Measurements from ENCODE around the gene CALHM4.
A peak's percentile ranks its signal among the peaks of the same experiment; 100 is the strongest.

Gene CALHM4

GRCh38 chr6:116528133-116528532, 25.4 kb upstream of the CALHM4 start:
- Mint-ChIP-seq H3K9me3 (no peaks in the 10 kb centered on the region), H3K27me3 (peaks cover 47% of the 10 kb centered on the region), H3K36me3 (ENCODE audit: insufficient read depth) (no peaks in the 10 kb centered on the region), H3K27ac (ENCODE audit: low read depth) (no peak overlapping the region), H3K4me1 (no peaks in the 10 kb centered on the region), H3K4me3 (no peak overlapping the region)
- no peak for DNase-seq (ENCODE audit: low spot score in 2 of 2)
- no peak for ATAC-seq (replicated peaks; ENCODE audit: extremely low read depth, poor library complexity, severe bottlenecking)

- H3K27me3 Mint-ChIP-seq, result peaks cover 53% of the 10 kb centered on the region
- H3K4me1 Mint-ChIP-seq, result no peaks in the 10 kb centered on the region
- no peak overlapping the region for H3K27ac Mint-ChIP-seq (ENCODE audit: low read depth)
- no peaks in the 10 kb centered on the region for H3K9me3 Mint-ChIP-seq
- no peaks in the 10 kb centered on the region for H3K36me3 Mint-ChIP-seq (ENCODE audit: insufficient read depth)
- ATAC-seq (replicated peaks; ENCODE audit: extremely low read depth, poor library complexity, severe bottlenecking) (no peak), DNase-seq (ENCODE audit: low spot score in 2 of 2) (no peak)
- no peak overlapping the region for H3K4me3 Mint-ChIP-seq
Observed at GRCh38 chr6:116528780-116529179, 24.8 kb upstream of the CALHM4 start.

GRCh38 chr6:116529466-116530290, 23.9 kb upstream of the CALHM4 start:
- H3K27me3 Mint-ChIP-seq, result peaks cover 61% of the 10 kb centered on the region
- no peaks in the 10 kb centered on the region for H3K9me3 Mint-ChIP-seq
- no peak overlapping the region for H3K27ac Mint-ChIP-seq (ENCODE audit: low read depth)
- H3K4me1 Mint-ChIP-seq, result no peaks in the 10 kb centered on the region
- no peaks in the 10 kb centered on the region for H3K36me3 Mint-ChIP-seq (ENCODE audit: insufficient read depth)
- ATAC-seq (replicated peaks; ENCODE audit: extremely low read depth, poor library complexity, severe bottlenecking) (no peak), DNase-seq (ENCODE audit: low spot score in 2 of 2) (no peak)
- no peak overlapping the region for H3K4me3 Mint-ChIP-seq

- no peak for ATAC-seq (replicated peaks; ENCODE audit: extremely low read depth, poor library complexity, severe bottlenecking)
- H3K27me3 Mint-ChIP-seq, result peaks cover 61% of the 10 kb centered on the region
- H3K27ac Mint-ChIP-seq (ENCODE audit: low read depth), result no peak overlapping the region
- no peaks in the 10 kb centered on the region for H3K9me3 Mint-ChIP-seq
- H3K36me3 Mint-ChIP-seq (ENCODE audit: insufficient read depth), result no peaks in the 10 kb centered on the region
- DNase-seq (ENCODE audit: low spot score in 2 of 2), result no peak
- H3K4me3 Mint-ChIP-seq, result no peak overlapping the region
- no peaks in the 10 kb centered on the region for H3K4me1 Mint-ChIP-seq
Observed at GRCh38 chr6:116530436-116530835, 23.1 kb upstream of the CALHM4 start.

GRCh38 chr6:116531675-116532570, 21.6 kb upstream of the CALHM4 start:
- Mint-ChIP-seq H3K4me1 (no peaks in the 10 kb centered on the region), H3K9me3 (no peaks in the 10 kb centered on the region), H3K36me3 (ENCODE audit: insufficient read depth) (no peaks in the 10 kb centered on the region), H3K27ac (ENCODE audit: low read depth) (no peak overlapping the region), H3K27me3 (peaks cover 61% of the 10 kb centered on the region), H3K4me3 (no peak overlapping the region)
- peak; percentile 90 for ATAC-seq (replicated peaks; ENCODE audit: extremely low read depth, poor library complexity, severe bottlenecking)
- DNase-seq (ENCODE audit: low spot score in 2 of 2), result peak; percentile 41 to 49

GRCh38 chr6:116533233-116533957, 20.2 kb upstream of the CALHM4 start:
- Mint-ChIP-seq H3K4me1 (no peaks in the 10 kb centered on the region), H3K27me3 (peaks cover 61% of the 10 kb centered on the region), H3K27ac (ENCODE audit: low read depth) (no peak overlapping the region), H3K4me3 (no peak overlapping the region), H3K36me3 (ENCODE audit: insufficient read depth) (no peaks in the 10 kb centered on the region), H3K9me3 (no peaks in the 10 kb centered on the region)
- DNase-seq (ENCODE audit: low spot score in 2 of 2), result no peak
- no peak for ATAC-seq (replicated peaks; ENCODE audit: extremely low read depth, poor library complexity, severe bottlenecking)

- Mint-ChIP-seq H3K27me3 (peaks cover 51% of the 10 kb centered on the region), H3K27ac (ENCODE audit: low read depth) (no peak overlapping the region), H3K9me3 (no peaks in the 10 kb centered on the region), H3K4me1 (no peaks in the 10 kb centered on the region), H3K4me3 (no peak overlapping the region), H3K36me3 (ENCODE audit: insufficient read depth) (no peaks in the 10 kb centered on the region)
- ATAC-seq (replicated peaks; ENCODE audit: extremely low read depth, poor library complexity, severe bottlenecking) (no peak), DNase-seq (ENCODE audit: low spot score in 2 of 2) (no peak)
Observed at GRCh38 chr6:116535109-116535508, 18.4 kb upstream of the CALHM4 start.

- no peaks in the 10 kb centered on the region for H3K36me3 Mint-ChIP-seq (ENCODE audit: insufficient read depth)
- no peaks in the 10 kb centered on the region for H3K9me3 Mint-ChIP-seq
- ATAC-seq (replicated peaks; ENCODE audit: extremely low read depth, poor library complexity, severe bottlenecking), result no peak
- no peak overlapping the region for H3K4me3 Mint-ChIP-seq
- no peaks in the 10 kb centered on the region for H3K4me1 Mint-ChIP-seq
- H3K27me3 Mint-ChIP-seq, result peaks cover 51% of the 10 kb centered on the region
- peak in 1 of 2 donors; percentile 14 for DNase-seq (ENCODE audit: low spot score in 2 of 2)
- H3K27ac Mint-ChIP-seq (ENCODE audit: low read depth), result no peak overlapping the region
Observed at GRCh38 chr6:116536216-116536621, 17.3 kb upstream of the CALHM4 start.

- peaks cover 1% of the 10 kb centered on the region for H3K36me3 Mint-ChIP-seq (ENCODE audit: insufficient read depth)
- DNase-seq (ENCODE audit: low spot score in 2 of 2) (no peak), ATAC-seq (replicated peaks; ENCODE audit: extremely low read depth, poor library complexity, severe bottlenecking) (no peak)
- H3K27ac Mint-ChIP-seq (ENCODE audit: low read depth), result no peak overlapping the region
- H3K4me1 Mint-ChIP-seq, result no peaks in the 10 kb centered on the region
- peaks cover 59% of the 10 kb centered on the region for H3K27me3 Mint-ChIP-seq
- no peaks in the 10 kb centered on the region for H3K9me3 Mint-ChIP-seq
- H3K4me3 Mint-ChIP-seq, result no peak overlapping the region
Observed at GRCh38 chr6:116542426-116542825, 11.1 kb upstream of the CALHM4 start.

- no peak for DNase-seq (ENCODE audit: low spot score in 2 of 2)
- Mint-ChIP-seq H3K36me3 (ENCODE audit: insufficient read depth) (peaks cover 1% of the 10 kb centered on the region), H3K27ac (ENCODE audit: low read depth) (no peak overlapping the region), H3K9me3 (no peaks in the 10 kb centered on the region), H3K27me3 (peaks cover 59% of the 10 kb centered on the region), H3K4me3 (no peak overlapping the region), H3K4me1 (no peaks in the 10 kb centered on the region)
- no peak for ATAC-seq (replicated peaks; ENCODE audit: extremely low read depth, poor library complexity, severe bottlenecking)
Observed at GRCh38 chr6:116543149-116543548, 10.4 kb upstream of the CALHM4 start.

GRCh38 chr6:116545651-116546050, 7.9 kb upstream of the CALHM4 start, which contains the start of gene TRAPPC3L:
TRAPPC3L (minus strand) TSS chr6:116545684; CDS start chr6:116545514, 170 bp downstream.
- DNase-seq (ENCODE audit: low spot score in 2 of 2) (no peak), ATAC-seq (replicated peaks; ENCODE audit: extremely low read depth, poor library complexity, severe bottlenecking) (no peak)
- Mint-ChIP-seq H3K4me3 (no peak within 1 kb of the TSS), H3K36me3 (ENCODE audit: insufficient read depth) (peaks cover 1% of the 10 kb centered on the region), H3K4me1 (no peaks in the 10 kb centered on the region), H3K27me3 (peaks cover 54% of the 10 kb centered on the region), H3K9me3 (no peaks in the 10 kb centered on the region), H3K27ac (ENCODE audit: low read depth) (no peak within 1 kb of the TSS)

- Mint-ChIP-seq H3K36me3 (ENCODE audit: insufficient read depth) (peaks cover 1% of the 10 kb centered on the region), H3K9me3 (no peaks in the 10 kb centered on the region), H3K4me3 (no peak overlapping the region)
Observed at GRCh38 chr6:116547358-116547757, 6.2 kb upstream of the CALHM4 start.

More at GRCh38 chr6:116547358-116547757, 6.2 kb upstream of the CALHM4 start:
- Mint-ChIP-seq H3K27me3 (peaks cover 59% of the 10 kb centered on the region), H3K27ac (ENCODE audit: low read depth) (no peak overlapping the region), H3K4me1 (no peaks in the 10 kb centered on the region)
- DNase-seq (ENCODE audit: low spot score in 2 of 2) (no peak), ATAC-seq (replicated peaks; ENCODE audit: extremely low read depth, poor library complexity, severe bottlenecking) (no peak)

Measured in central memory CD8-positive, alpha-beta T cell (primary cell).